RWPE2 (cell line): ENCODE data around the gene MSMO1.

Experiments used
- ATAC-seq: fragments of 200-7000 bp; cut with Tn5 transposase; 3 replicates; pipeline ENCODE4 v1.9.1; 2021; ENCODE audit warnings: low read depth
- DNase-seq: peaks from one replicate; pipeline ENCODE4 v3.0.0-alpha.2; 2020; ENCODE audit warnings: low spot score
- H3K27ac ChIP-seq: fragments of 450-650 bp; 2 replicates; pipeline ENCODE4 v1.5.1; 2017; ENCODE audit warnings: mild to moderate bottlenecking; ENCODE audit not compliant: poor library complexity, severe bottlenecking
- H3K27me3 ChIP-seq: fragments of 250-450 bp; sonication (Bioruptor Pico); 2 replicates; pipeline ENCODE4 v1.5.1; 2021; ENCODE audit warnings: mild to moderate bottlenecking, moderate library complexity; ENCODE audit not compliant: insufficient read depth, poor library complexity, severe bottlenecking
- H3K36me3 ChIP-seq: fragments of 250-450 bp; sonication (Bioruptor Pico); 2 replicates; pipeline ENCODE4 v1.5.1; 2020; ENCODE audit warnings: low read depth, mild to moderate bottlenecking, moderate library complexity
- H3K4me1 ChIP-seq: fragments of 250-450 bp; sonication (Bioruptor Pico); 2 replicates; pipeline ENCODE4 v1.5.1; 2021; ENCODE audit warnings: mild to moderate bottlenecking, moderate library complexity; ENCODE audit not compliant: insufficient read depth, poor library complexity, severe bottlenecking
- H3K4me3 ChIP-seq: fragments of 250-450 bp; sonication (Bioruptor Pico); 2 replicates; pipeline ENCODE4 v1.5.1; 2021; ENCODE audit warnings: mild to moderate bottlenecking, moderate library complexity; ENCODE audit not compliant: severe bottlenecking
- H3K9me3 ChIP-seq: fragments of 250-450 bp; sonication (Bioruptor Pico); 2 replicates; pipeline ENCODE4 v1.5.1; 2021; ENCODE audit warnings: mild to moderate bottlenecking, moderate library complexity; ENCODE audit not compliant: severe bottlenecking
- TF ChIP-seq, protein P1 (sequence below): fragments of 450-650 bp; IDR thresholded peaks from one replicate; pipeline ENCODE4 v1.5.1; 2017; ENCODE audit warnings: mild to moderate bottlenecking, moderate library complexity; ENCODE audit not compliant: poor library complexity, severe bottlenecking

The MSMO1 gene

DNA sequence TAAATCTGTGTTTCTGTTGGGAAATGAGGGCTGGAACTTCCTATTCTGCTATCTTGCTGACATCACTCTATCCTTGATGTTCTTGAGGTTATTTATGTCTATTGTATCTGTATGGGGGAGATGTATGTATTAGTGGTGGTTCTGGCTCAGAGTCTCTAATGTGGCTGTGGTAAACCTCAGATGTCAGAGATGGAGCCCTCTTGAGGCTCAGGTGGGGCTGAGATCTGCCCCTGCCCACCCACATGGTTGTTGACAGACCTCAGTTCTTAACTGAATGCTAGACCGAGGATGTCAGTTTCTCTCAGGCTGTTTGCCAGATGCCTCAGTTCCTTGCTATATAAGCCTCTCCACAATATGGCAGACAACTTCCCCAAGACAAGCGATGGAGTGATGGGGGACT is 48.0 kb downstream of the MSMO1 start:
- H3K27ac ChIP-seq = no peak overlapping the region
- no peaks in the 10 kb centered on the region for H3K9me3 ChIP-seq
- H3K27me3 ChIP-seq = no peaks in the 10 kb centered on the region
- no peaks in the 10 kb centered on the region for H3K36me3 ChIP-seq
- H3K4me3 ChIP-seq = no peak overlapping the region
- TF ChIP-seq, protein P1, sequence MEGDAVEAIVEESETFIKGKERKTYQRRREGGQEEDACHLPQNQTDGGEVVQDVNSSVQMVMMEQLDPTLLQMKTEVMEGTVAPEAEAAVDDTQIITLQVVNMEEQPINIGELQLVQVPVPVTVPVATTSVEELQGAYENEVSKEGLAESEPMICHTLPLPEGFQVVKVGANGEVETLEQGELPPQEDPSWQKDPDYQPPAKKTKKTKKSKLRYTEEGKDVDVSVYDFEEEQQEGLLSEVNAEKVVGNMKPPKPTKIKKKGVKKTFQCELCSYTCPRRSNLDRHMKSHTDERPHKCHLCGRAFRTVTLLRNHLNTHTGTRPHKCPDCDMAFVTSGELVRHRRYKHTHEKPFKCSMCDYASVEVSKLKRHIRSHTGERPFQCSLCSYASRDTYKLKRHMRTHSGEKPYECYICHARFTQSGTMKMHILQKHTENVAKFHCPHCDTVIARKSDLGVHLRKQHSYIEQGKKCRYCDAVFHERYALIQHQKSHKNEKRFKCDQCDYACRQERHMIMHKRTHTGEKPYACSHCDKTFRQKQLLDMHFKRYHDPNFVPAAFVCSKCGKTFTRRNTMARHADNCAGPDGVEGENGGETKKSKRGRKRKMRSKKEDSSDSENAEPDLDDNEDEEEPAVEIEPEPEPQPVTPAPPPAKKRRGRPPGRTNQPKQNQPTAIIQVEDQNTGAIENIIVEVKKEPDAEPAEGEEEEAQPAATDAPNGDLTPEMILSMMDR = no peak
- ATAC-seq = no peak
- no peak for DNase-seq
- peaks cover 4% of the 10 kb centered on the region for H3K4me1 ChIP-seq

DNA sequence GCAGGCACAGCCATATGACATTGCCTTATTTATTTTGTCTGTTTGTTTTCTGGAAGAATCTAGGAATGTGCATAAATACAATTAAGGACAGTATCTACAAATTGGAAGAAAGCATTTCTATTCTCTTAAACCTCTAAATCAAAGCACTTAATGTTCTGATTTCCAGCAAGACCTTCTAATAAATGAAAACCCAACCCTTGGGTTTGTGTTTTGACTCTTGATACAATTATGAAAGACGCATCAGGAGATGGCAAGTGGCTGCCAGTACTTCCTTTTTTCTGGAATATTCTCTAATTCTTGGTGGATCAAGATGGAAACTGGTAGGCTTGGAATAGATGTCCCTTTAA is 50.9 kb downstream of the MSMO1 start:
- ATAC-seq (no peak), DNase-seq (no peak)
- peak overlapping the region; percentile 50 for H3K4me3 ChIP-seq
- TF ChIP-seq, protein P1 = no peak
- peaks cover 4% of the 10 kb centered on the region for H3K4me1 ChIP-seq
- no peaks in the 10 kb centered on the region; the same call in 1 of the 2 replicates for H3K36me3 ChIP-seq
- H3K27ac ChIP-seq = no peak overlapping the region
- no peaks in the 10 kb centered on the region for H3K9me3 ChIP-seq
- H3K27me3 ChIP-seq = no peaks in the 10 kb centered on the region

DNA sequence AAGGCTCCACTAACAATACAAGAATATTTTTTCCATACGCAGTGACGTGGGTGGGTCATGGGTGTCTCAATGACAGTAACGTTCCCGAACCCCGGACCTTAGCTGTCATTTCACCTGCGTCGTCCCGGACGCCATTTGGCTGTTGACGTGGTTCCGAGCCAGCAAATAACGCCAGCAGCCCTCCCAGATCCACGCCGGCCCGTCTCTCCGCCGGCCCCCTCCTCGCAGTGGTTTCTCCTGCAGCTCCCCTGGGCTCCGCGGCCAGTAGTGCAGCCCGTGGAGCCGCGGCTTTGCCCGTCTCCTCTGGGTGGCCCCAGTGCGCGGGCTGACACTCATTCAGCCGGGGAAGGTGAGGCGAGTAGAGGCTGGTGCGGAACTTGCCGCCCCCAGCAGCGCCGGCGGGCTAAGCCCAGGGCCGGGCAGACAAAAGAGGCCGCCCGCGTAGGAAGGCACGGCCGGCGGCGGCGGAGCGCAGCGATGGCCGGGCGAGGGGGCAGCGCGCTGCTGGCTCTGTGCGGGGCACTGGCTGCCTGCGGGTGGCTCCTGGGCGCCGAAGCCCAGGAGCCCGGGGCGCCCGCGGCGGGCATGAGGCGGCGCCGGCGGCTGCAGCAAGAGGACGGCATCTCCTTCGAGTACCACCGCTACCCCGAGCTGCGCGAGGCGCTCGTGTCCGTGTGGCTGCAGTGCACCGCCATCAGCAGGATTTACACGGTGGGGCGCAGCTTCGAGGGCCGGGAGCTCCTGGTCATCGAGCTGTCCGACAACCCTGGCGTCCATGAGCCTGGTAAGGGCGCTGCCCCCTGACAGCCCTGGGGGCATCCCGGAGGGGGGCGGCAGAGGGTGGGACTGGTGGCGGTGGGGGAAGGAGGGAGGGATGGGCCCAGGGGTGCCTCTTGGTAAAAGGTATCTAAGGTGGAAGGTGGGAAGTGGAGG is 51.5 kb downstream of the MSMO1 start, which contains the start of gene CPE:
CPE (plus strand) TSS at position 264 of the 933 bp plus-strand sequence; CDS start at position 478, 214 bp downstream.
- DNase-seq = peak; percentile 70
- peak; percentile 99 for ATAC-seq
- H3K4me3 ChIP-seq = peak within 1 kb of the TSS; percentile 50
- TF ChIP-seq, protein P1 = peak; percentile 67
- no peaks in the 10 kb centered on the region for H3K9me3 ChIP-seq
- peaks cover 10% of the 10 kb centered on the region for H3K4me1 ChIP-seq
- H3K27me3 ChIP-seq = no peaks in the 10 kb centered on the region
- H3K36me3 ChIP-seq = no peaks in the 10 kb centered on the region; the same call in 1 of the 2 replicates
- no peak within 1 kb of the TSS for H3K27ac ChIP-seq

DNA sequence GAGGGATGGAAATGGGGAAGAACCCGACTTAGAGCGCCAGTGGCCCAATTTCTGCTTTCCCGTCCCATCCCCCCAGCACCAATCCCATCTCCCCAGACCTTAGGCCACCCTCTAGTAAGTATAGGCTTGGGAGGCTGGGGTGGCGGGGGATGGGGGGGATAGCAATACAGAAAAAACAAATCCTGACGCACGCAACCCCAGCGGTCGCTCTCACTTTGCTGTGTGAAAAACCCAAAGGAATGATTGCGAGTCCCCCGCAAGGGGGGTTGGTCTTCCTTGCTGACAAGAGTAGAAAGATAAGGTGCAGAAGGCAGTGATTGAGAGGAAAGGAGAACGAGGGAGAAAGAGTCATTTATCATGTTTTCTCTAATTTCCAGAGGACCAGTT is 52.2 kb downstream of the MSMO1 start:
- no peak for DNase-seq
- Histone ChIP-seq H3K36me3 (no peaks in the 10 kb centered on the region; the same call in 1 of the 2 replicates), H3K27me3 (no peaks in the 10 kb centered on the region), H3K4me1 (peaks cover 16% of the 10 kb centered on the region), H3K27ac (no peak overlapping the region), H3K9me3 (no peaks in the 10 kb centered on the region), H3K4me3 (no peak overlapping the region)
- TF ChIP-seq, protein P1 = no peak
- no peak for ATAC-seq

DNA sequence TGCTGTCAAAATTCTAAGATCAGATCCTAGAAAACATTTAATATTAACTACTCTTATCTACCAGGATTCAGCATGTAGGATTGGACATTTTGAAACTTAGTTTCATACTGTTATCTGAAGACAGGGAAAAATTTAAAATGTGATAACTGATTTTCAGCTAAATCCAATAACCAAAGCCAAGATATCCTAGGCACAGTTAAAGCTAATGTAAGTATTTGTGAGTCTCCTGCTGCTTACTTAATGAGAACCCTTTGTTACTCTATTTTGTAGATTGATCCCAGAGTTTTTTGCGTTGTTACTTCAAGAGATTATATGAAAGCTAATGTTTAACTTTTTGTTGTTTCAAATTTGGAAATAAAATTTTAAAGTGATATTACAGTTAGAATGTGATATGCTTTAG is 53.3 kb downstream of the MSMO1 start:
- TF ChIP-seq, protein P1 = no peak
- H3K4me3 ChIP-seq = no peak overlapping the region
- no peak for DNase-seq
- no peak for ATAC-seq
- H3K9me3 ChIP-seq = no peaks in the 10 kb centered on the region
- H3K27ac ChIP-seq = no peak overlapping the region
- H3K27me3 ChIP-seq = no peaks in the 10 kb centered on the region
- no peaks in the 10 kb centered on the region; the same call in 1 of the 2 replicates for H3K36me3 ChIP-seq
- H3K4me1 ChIP-seq = peaks cover 18% of the 10 kb centered on the region
